Endodermal cell (in vitro differentiated cells): ENCODE results near the gene SLCO1B1. TPM values are rescaled to one million over a fixed set of nuclear protein-coding genes. Genes with fewer than 3 reads are reported as not detected.
"Not testable (repeated sequence)": the region's sequence is repeated elsewhere in the genome, so short reads cannot be mapped to it uniquely, and the experiment has no call there.

ENCODE experiments used
- DNase-seq: peaks from one replicate; pipeline ENCODE4 v3.0.0-alpha.2; 2017
- H3K27ac ChIP-seq: 2 replicates; pipeline ENCODE4 v1.5.1; 2013; ENCODE audit warnings: mild to moderate bottlenecking, low read depth, low read length, moderate library complexity
- H3K27me3 ChIP-seq: 2 replicates; pipeline ENCODE4 v1.6.1; 2013; ENCODE audit warnings: mild to moderate bottlenecking, low read length, moderate library complexity; ENCODE audit not compliant: insufficient read depth, control insufficient read depth, poor library complexity, severe bottlenecking
- H3K36me3 ChIP-seq: 2 replicates; pipeline ENCODE4 v1.7.0; 2013; ENCODE audit warnings: mild to moderate bottlenecking, low read length, moderate library complexity; ENCODE audit not compliant: control insufficient read depth, insufficient read depth
- H3K4me1 ChIP-seq: one replicate; pipeline ENCODE4 v1.7.0; 2013; ENCODE audit warnings: low read length; ENCODE audit not compliant: control insufficient read depth, insufficient read depth
- H3K4me3 ChIP-seq: 2 replicates; pipeline ENCODE4 v1.5.1; 2013; ENCODE audit warnings: mild to moderate bottlenecking, low read length, moderate library complexity
- H3K9ac ChIP-seq: 2 replicates; pipeline ENCODE4 v1.6.1; 2013; ENCODE audit warnings: mild to moderate bottlenecking, low read length, moderate library complexity; ENCODE audit not compliant: poor library complexity, severe bottlenecking; ENCODE audit errors: extremely low read depth
- H3K9me3 ChIP-seq: 2 replicates; pipeline ENCODE4 v1.6.1; 2013; ENCODE audit warnings: mild to moderate bottlenecking, low read length, moderate library complexity; ENCODE audit not compliant: control insufficient read depth
- H3K27ac Mint-ChIP-seq: 2 replicates; pipeline ENCODE4 v1.8.0; 2020; ENCODE audit warnings: mixed read lengths
- H3K27me3 Mint-ChIP-seq: 2 replicates; pipeline ENCODE4 v1.8.0; 2021; ENCODE audit warnings: mild to moderate bottlenecking, mixed read lengths; ENCODE audit not compliant: insufficient read depth
- H3K36me3 Mint-ChIP-seq: 2 replicates; pipeline ENCODE4 v1.8.0; 2020; ENCODE audit warnings: low read depth, mixed read lengths
- H3K4me1 Mint-ChIP-seq: 2 replicates; pipeline ENCODE4 v1.8.0; 2020; ENCODE audit warnings: mixed read lengths
- H3K4me3 Mint-ChIP-seq: 2 replicates; pipeline ENCODE4 v1.8.0; 2020; ENCODE audit warnings: mild to moderate bottlenecking, moderate library complexity, mixed read lengths
- H3K9me3 Mint-ChIP-seq: 2 replicates; pipeline ENCODE4 v1.8.0; 2020; ENCODE audit warnings: mild to moderate bottlenecking, mixed read lengths
- WGBS, 2 experiments: methylation state at CpG; one replicate each; pipeline versions ENCODE4 v1.1.5 to v1.1.7; 2013; ENCODE audit warnings: missing lambda C conversion rate in 2 of 2, mixed read lengths in 1 of 2; ENCODE audit not compliant: insufficient coverage in 1 of 2, insufficient read length in 1 of 2; 5-methylcytosine and 5-hydroxymethylcytosine counted together
- total RNA-seq, 2 donors: library from RNA; stranded (reverse); fragmentation: NEBNext Ultra II Directional in 1 of 2; extraction: Animal tissue kit (Norgen Biotek cat#: 25700) in 1 of 2; gene quantifications; 2 replicates in 1 of 2; 3 replicates in 1 of 2; pipeline ENCODE4 v1.2.1, GENCODE V29; 2021
- TF ChIP-seq, protein P1 (sequence below): fragments of 200-600 bp; sonication (generic); conservative IDR thresholded peaks from 2 replicates; pipeline ENCODE4 v1.5.0; 2021; ENCODE audit warnings: antibody characterized with exemption, mild to moderate bottlenecking

The SLCO1B1 gene
- total RNA-seq, 2 donors from 2014 or later, result 1.5 TPM; not detected in 1

DNA sequence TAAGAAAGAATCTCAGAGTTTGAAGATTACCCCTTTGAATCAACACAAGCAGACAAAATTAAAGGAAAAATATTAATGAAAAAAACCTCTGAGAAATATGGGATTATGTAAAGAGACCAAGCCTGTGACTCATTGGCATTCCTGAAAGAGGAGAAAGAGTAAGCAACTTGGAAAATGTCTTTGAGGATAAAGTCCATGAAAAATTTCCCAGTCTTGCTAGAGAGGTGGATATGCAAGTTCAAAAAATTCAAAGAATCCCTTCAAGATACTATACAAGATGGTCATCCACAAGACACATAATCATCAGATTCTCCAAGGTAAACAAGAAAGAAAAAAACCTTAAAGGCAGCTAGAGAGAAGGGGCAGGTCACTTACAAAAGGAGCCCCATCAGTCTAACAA lies 13.3 kb downstream of the SLCO1B1 start:
- Histone ChIP-seq H3K27me3 (no peaks in the 10 kb centered on the region), H3K9me3 (no peaks in the 10 kb centered on the region), H3K9ac (no peak overlapping the region), H3K36me3 (no peaks in the 10 kb centered on the region), H3K4me1 (no peaks in the 10 kb centered on the region), H3K4me3 (no peak overlapping the region), H3K27ac (no peak overlapping the region)
- peaks cover 3% of the 10 kb centered on the region for H3K9me3 Mint-ChIP-seq
- H3K4me3 Mint-ChIP-seq, result no peak overlapping the region
- no peaks in the 10 kb centered on the region for H3K36me3 Mint-ChIP-seq
- TF ChIP-seq, protein P1, sequence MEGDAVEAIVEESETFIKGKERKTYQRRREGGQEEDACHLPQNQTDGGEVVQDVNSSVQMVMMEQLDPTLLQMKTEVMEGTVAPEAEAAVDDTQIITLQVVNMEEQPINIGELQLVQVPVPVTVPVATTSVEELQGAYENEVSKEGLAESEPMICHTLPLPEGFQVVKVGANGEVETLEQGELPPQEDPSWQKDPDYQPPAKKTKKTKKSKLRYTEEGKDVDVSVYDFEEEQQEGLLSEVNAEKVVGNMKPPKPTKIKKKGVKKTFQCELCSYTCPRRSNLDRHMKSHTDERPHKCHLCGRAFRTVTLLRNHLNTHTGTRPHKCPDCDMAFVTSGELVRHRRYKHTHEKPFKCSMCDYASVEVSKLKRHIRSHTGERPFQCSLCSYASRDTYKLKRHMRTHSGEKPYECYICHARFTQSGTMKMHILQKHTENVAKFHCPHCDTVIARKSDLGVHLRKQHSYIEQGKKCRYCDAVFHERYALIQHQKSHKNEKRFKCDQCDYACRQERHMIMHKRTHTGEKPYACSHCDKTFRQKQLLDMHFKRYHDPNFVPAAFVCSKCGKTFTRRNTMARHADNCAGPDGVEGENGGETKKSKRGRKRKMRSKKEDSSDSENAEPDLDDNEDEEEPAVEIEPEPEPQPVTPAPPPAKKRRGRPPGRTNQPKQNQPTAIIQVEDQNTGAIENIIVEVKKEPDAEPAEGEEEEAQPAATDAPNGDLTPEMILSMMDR, result no peak
- no peak for DNase-seq
- H3K4me1 Mint-ChIP-seq, result peaks cover 5% of the 10 kb centered on the region
- H3K27me3 Mint-ChIP-seq, result no peaks in the 10 kb centered on the region
- H3K27ac Mint-ChIP-seq, result no peak overlapping the region

DNA sequence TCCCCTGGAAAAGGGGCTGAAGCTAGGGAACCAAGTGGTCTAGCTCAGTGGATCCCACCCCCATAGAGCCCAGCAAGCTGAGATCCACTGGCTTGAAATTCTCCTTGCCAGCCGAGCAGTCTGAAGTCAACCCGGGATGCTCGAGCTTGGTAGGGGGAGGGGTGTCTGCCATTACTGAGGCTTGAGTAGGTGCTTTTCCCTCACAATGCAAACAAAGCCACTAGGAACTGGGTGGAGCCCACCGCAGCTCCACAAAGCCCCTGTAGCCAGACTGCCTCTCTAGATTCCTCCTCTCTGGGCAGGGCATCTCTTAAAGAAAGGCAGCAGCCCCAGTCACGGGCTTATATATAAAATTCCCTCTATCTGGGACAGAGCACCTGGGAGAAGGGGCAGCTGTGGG lies 18.9 kb downstream of the SLCO1B1 start:
- not testable (repeated sequence) for H3K4me3 Mint-ChIP-seq, H3K4me3 ChIP-seq, H3K27ac Mint-ChIP-seq, H3K9me3 Mint-ChIP-seq, H3K27me3 Mint-ChIP-seq, H3K4me1 ChIP-seq, H3K36me3 ChIP-seq, H3K36me3 Mint-ChIP-seq, H3K9me3 ChIP-seq, H3K27ac ChIP-seq, H3K9ac ChIP-seq, H3K27me3 ChIP-seq
- H3K4me1 Mint-ChIP-seq, result peaks cover 12% of the 10 kb centered on the region
- 82% methylated on average over 5 of the region's 5 CpGs; no CpG with 5 or more reads in 1 of the 2 experiments for WGBS, 2 experiments
- DNase-seq, result peak; percentile 69

DNA sequence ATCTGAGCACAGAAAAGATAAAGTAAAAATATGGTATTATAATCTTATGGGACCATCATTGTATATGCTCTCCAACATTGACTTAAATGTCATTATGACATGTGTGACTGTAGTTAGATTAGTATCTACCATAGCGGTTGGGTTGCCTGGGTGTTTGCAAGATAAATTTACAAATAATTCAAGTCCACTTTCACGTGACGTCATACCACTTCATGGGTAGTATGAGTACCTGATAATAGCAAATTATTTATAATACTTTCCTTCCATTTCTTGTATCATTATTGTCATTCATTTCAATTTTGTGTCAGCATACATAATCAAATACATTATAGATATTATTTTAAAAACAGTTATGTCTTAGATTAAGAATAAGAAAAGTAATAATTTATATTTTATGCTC lies 20.2 kb downstream of the SLCO1B1 start:
- H3K27ac ChIP-seq, result no peak overlapping the region
- H3K27me3 ChIP-seq, result no peaks in the 10 kb centered on the region
- Mint-ChIP-seq H3K9me3 (peaks cover 3% of the 10 kb centered on the region), H3K27ac (no peak overlapping the region), H3K4me1 (peaks cover 12% of the 10 kb centered on the region), H3K36me3 (no peaks in the 10 kb centered on the region), H3K4me3 (no peak overlapping the region), H3K27me3 (no peaks in the 10 kb centered on the region)
- no peaks in the 10 kb centered on the region for H3K9me3 ChIP-seq
- H3K4me3 ChIP-seq, result no peak overlapping the region
- TF ChIP-seq, protein P1, result no peak
- DNase-seq, result no peak
- no peak overlapping the region for H3K9ac ChIP-seq
- H3K4me1 ChIP-seq, result peaks cover 4% of the 10 kb centered on the region
- no peaks in the 10 kb centered on the region for H3K36me3 ChIP-seq
- 100% methylated on average over 1 of the region's 3 CpGs; no CpG with 5 or more reads in 1 of the 2 experiments for WGBS, 2 experiments
